ENCODE results near the gene FOXP1. TPM values are rescaled to one million over a fixed set of nuclear protein-coding genes. Genes with fewer than 3 reads are reported as not detected.

Gene FOXP1
- total and polyA plus RNA-seq, 2 of the 8 experiments (the other 6 are each of a cell fraction or from before 2014, with no cell fraction given), result 13.9 to 25.4 TPM

DNA sequence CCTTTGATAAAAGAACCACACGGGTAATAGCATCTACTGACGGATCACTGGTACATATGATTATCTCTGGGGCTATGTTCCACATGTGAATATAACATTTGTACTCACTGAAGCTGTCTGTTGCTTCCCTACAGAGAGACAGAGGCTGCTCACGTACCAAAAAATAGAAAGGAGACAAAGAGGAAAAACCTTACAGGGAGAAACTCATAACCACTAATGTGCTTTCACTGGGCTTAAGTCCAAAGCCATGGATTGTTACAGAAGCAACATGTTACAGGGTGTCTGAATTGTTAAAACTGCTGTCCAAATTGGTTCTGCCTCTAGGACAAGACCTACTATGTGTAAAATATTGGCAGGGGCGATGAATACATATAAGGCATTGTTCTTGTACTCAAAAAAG is 311.9 kb downstream of the FOXP1 start:
- H3K9ac ChIP-seq (replicated peaks in 1 of 4; ENCODE audit: extremely low read depth in 1 of 4, low read depth in 3 of 4, low read length in 3 of 4), result no peak overlapping the region
- DNase-seq (ENCODE audit: low read depth in 1 of 2, low spot score in 2 of 2) (no peak), FAIRE-seq (no peak)
- WGBS, 2 experiments (ENCODE audit: extremely low coverage in 1 of 2, insufficient coverage in 1 of 2, insufficient read length in 1 of 2, insufficient replicate concordance in 2 of 2, low coverage in 1 of 2, low lambda C conversion rate in 2 of 2, missing lambda C conversion rate in 1 of 2), result 92% methylated on average over 4 of the region's 4 CpGs; no CpG with 5 or more reads in 1 of the 2 experiments
- ChIA-PET POLR2A (ENCODE audit: partially characterized antibody) (interaction anchor here (0.6 kb wide), 1 partner anchor 211 kb away, joined by 3 read pairs; no protein-coding TSS in a partner anchor), CTCF (ENCODE audit: partially characterized antibody) (interaction anchor here (1.1 kb wide), 1 partner anchor 35 kb away, joined by 3 read pairs; no protein-coding TSS in a partner anchor)
- H3K27me3 ChIP-seq (replicated peaks in 1 of 4; ENCODE audit: control insufficient read depth in 3 of 4, extremely low read depth in 1 of 4, insufficient read depth in 3 of 4, low read length in 3 of 4), result no peaks in the 10 kb centered on the region
- no peak overlapping the region for H2BK5ac ChIP-seq (ENCODE audit: low read depth, low read length)
- H3K4me3 ChIP-seq (ENCODE audit: extremely low read depth in 1 of 4, insufficient read depth in 2 of 4, low read depth in 3 of 4, low read length in 4 of 4), result no peak overlapping the region
- no peaks in the 10 kb centered on the region for H3K4me1 ChIP-seq (replicated peaks in 1 of 4; ENCODE audit: control insufficient read depth in 3 of 4, insufficient read depth in 4 of 4, low read length in 3 of 4)
- no peaks in the 10 kb centered on the region for H3K36me3 ChIP-seq (ENCODE audit: control insufficient read depth in 2 of 4, insufficient read depth in 4 of 4, low read length in 3 of 4)
- no peak overlapping the region for H3K14ac ChIP-seq (ENCODE audit: insufficient read length)
- H3K79me2 ChIP-seq (ENCODE audit: control insufficient read depth in 1 of 2, insufficient read depth in 2 of 2, low read length in 2 of 2), result peaks cover 0 to 9% of the 10 kb centered on the region in 2 experiments; a peak in 1 of 4 replicates
- no peak overlapping the region for H3K4ac ChIP-seq (replicated peaks; ENCODE audit: insufficient read length, low read depth, low read length)
- H4K91ac ChIP-seq (replicated peaks; ENCODE audit: insufficient read length, low read length), result no peak overlapping the region
- H3K27ac ChIP-seq (ENCODE audit: low read depth, low read length), result no peak overlapping the region
- H2BK15ac ChIP-seq (ENCODE audit: low read length), result no peak overlapping the region
- no peak overlapping the region for H2BK20ac ChIP-seq (ENCODE audit: low read length)
- H3K56ac ChIP-seq (replicated peaks; ENCODE audit: insufficient read length, low read depth, low read length), result no peak overlapping the region
- no peak overlapping the region for H3K23ac ChIP-seq (ENCODE audit: insufficient read length)
- H4K5ac ChIP-seq (ENCODE audit: insufficient read length, low read depth, low read length), result no peak overlapping the region
- no peaks in the 10 kb centered on the region for H4K20me1 ChIP-seq (replicated peaks in 1 of 2; ENCODE audit: control insufficient read depth in 1 of 2, insufficient read depth in 2 of 2, low read length in 2 of 2)
- no peak overlapping the region for H2AK5ac ChIP-seq (ENCODE audit: low read depth, low read length)
- H3K4me2 ChIP-seq (ENCODE audit: insufficient read depth in 1 of 2, low read depth in 2 of 2, low read length in 2 of 2), result no peak overlapping the region
- no peak overlapping the region for H2BK120ac ChIP-seq (replicated peaks; ENCODE audit: low read depth, low read length)
- H2AFZ ChIP-seq (ENCODE audit: low read length), result no peak overlapping the region
- H3K9me3 ChIP-seq (ENCODE audit: insufficient read depth in 2 of 2, low read depth in 1 of 2, low read length in 1 of 2), result no peaks in the 10 kb centered on the region
- no peak overlapping the region for H3K18ac ChIP-seq (ENCODE audit: extremely low read depth, low read length)
- no peak overlapping the region for H2BK12ac ChIP-seq (ENCODE audit: low read depth, low read length)
- peaks cover 3% of the 10 kb centered on the region; the same call in 1 of the 2 replicates for H3K79me1 ChIP-seq (ENCODE audit: low read depth, low read length)
- no peaks in the 10 kb centered on the region for H3K23me2 ChIP-seq (ENCODE audit: low read depth, low read length)
- no peak overlapping the region for H4K8ac ChIP-seq (ENCODE audit: extremely low read depth, insufficient read depth, low read length)
- TF ChIP-seq SUZ12 (IDR thresholded peaks at IDR 0.05; ENCODE audit: low read length) (no peak), TBP (IDR thresholded peaks at IDR 0.05; ENCODE audit: low read depth, low read length) (no peak), CBX8 (IDR thresholded peaks at IDR 0.05; ENCODE audit: borderline replicate concordance, low read depth, low read length) (no peak), JUN (IDR thresholded peaks at IDR 0.05; ENCODE audit: low read depth, low read length) (no peak), GABPA (IDR thresholded peaks at IDR 0.05; ENCODE audit: borderline replicate concordance, insufficient read depth, low read length) (no peak), SP4 (IDR thresholded peaks at IDR 0.05; ENCODE audit: low read length) (no peak), TAF1 (IDR thresholded peaks at IDR 0.05; ENCODE audit: low read depth, low read length) (no peak), SIRT6 (IDR thresholded peaks at IDR 0.05; ENCODE audit: low read length) (no peak), CREB1 (IDR thresholded peaks at IDR 0.05) (no peak), CTBP2 (IDR thresholded peaks at IDR 0.05; ENCODE audit: borderline replicate concordance, insufficient read depth, insufficient read length, low read length) (no peak), RFX5 (IDR thresholded peaks at IDR 0.05; ENCODE audit: borderline replicate concordance, low read depth, low read length) (no peak), EZH2 (IDR thresholded peaks at IDR 0.05; ENCODE audit: low read depth, low read length, severe bottlenecking) (no peak)
- TF ChIP-seq, protein P1, sequence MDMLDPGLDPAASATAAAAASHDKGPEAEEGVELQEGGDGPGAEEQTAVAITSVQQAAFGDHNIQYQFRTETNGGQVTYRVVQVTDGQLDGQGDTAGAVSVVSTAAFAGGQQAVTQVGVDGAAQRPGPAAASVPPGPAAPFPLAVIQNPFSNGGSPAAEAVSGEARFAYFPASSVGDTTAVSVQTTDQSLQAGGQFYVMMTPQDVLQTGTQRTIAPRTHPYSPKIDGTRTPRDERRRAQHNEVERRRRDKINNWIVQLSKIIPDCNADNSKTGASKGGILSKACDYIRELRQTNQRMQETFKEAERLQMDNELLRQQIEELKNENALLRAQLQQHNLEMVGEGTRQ (IDR thresholded peaks at IDR 0.05; ENCODE audit: low read length), result no peak

Data from H1 (cell line).